ENCODE data around the gene SLC2A9. TPM values are rescaled to one million over a fixed set of nuclear protein-coding genes. Genes with fewer than 3 reads are reported as not detected.
A peak's percentile ranks its signal among the peaks of the same experiment; 100 is the strongest.

The SLC2A9 gene
- total and polyA plus RNA-seq, 2 of the 8 experiments (the other 6 are each of a cell fraction or from before 2014, with no cell fraction given) = 0.20 to 0.26 TPM

GRCh38 chr4:10017037-10017893 lies 4.0 kb downstream of the SLC2A9 start:
- H2BK15ac ChIP-seq (ENCODE audit: low read length) = no peak overlapping the region
- H3K18ac ChIP-seq (ENCODE audit: extremely low read depth, low read length) = no peak overlapping the region
- H3K27ac ChIP-seq (ENCODE audit: low read depth, low read length) = no peak overlapping the region
- H3K36me3 ChIP-seq (ENCODE audit: control insufficient read depth in 2 of 4, insufficient read depth in 4 of 4, low read length in 3 of 4) = no peaks in the 10 kb centered on the region
- H2BK12ac ChIP-seq (ENCODE audit: low read depth, low read length) = no peak overlapping the region
- TF ChIP-seq TEAD4 (IDR thresholded peaks at IDR 0.05; ENCODE audit: low read depth, low read length) (no peak), MAX (IDR thresholded peaks at IDR 0.05) (no peak), TAF1 (IDR thresholded peaks at IDR 0.05; ENCODE audit: low read depth, low read length) (no peak), RNF2 (IDR thresholded peaks at IDR 0.05; ENCODE audit: borderline replicate concordance, low read depth, low read length, missing control alignments, poor library complexity, severe bottlenecking) (no peak), CHD1 (IDR thresholded peaks at IDR 0.05; ENCODE audit: low read depth, low read length) (no peak), CREB1 (IDR thresholded peaks at IDR 0.05) (no peak), SUZ12 (IDR thresholded peaks at IDR 0.05; ENCODE audit: low read length) (no peak), RFX5 (IDR thresholded peaks at IDR 0.05; ENCODE audit: borderline replicate concordance, low read depth, low read length) (no peak), RXRA (IDR thresholded peaks at IDR 0.05; ENCODE audit: insufficient read depth, low read depth, low read length) (no peak), YY1 (IDR thresholded peaks at IDR 0.05; ENCODE audit: low read depth, low read length) (no peak), ASH2L (IDR thresholded peaks at IDR 0.05; ENCODE audit: low read length) (no peak), HDAC2 (IDR thresholded peaks at IDR 0.05; ENCODE audit: borderline replicate concordance in 1 of 2, low read depth in 2 of 2, low read length in 2 of 2) (no peak)
- 0 out of 2 replicates have a peak, but pooled peaks cover 3% of the 10 kb centered on the region for H3K79me1 ChIP-seq (ENCODE audit: low read depth, low read length)
- H3K23me2 ChIP-seq (ENCODE audit: low read depth, low read length) = peaks cover 6% of the 10 kb centered on the region; the same call in 1 of the 2 replicates
- no peak overlapping the region for H3K23ac ChIP-seq (ENCODE audit: insufficient read length)
- no peak overlapping the region for H3K9ac ChIP-seq (replicated peaks in 1 of 4; ENCODE audit: extremely low read depth in 1 of 4, low read depth in 3 of 4, low read length in 3 of 4)
- H3K4me2 ChIP-seq (ENCODE audit: insufficient read depth in 1 of 2, low read depth in 2 of 2, low read length in 2 of 2) = no peak overlapping the region
- H2AFZ ChIP-seq (ENCODE audit: low read length) = no peak overlapping the region
- H3K27me3 ChIP-seq (replicated peaks in 1 of 4; ENCODE audit: control insufficient read depth in 3 of 4, extremely low read depth in 1 of 4, insufficient read depth in 3 of 4, low read length in 3 of 4) = peaks cover 0 to 12% (median 6%) of the 10 kb centered on the region in 4 experiments; a peak in 4 of 7 replicates
- no peak overlapping the region for H3K14ac ChIP-seq (ENCODE audit: insufficient read length)
- H2BK20ac ChIP-seq (ENCODE audit: low read length) = peak overlapping the region; percentile 48; the same call in 1 of the 2 replicates
- peaks cover 0 to 12% (median 4%) of the 10 kb centered on the region in 4 experiments; a peak in 5 of 7 replicates for H3K4me1 ChIP-seq (replicated peaks in 1 of 4; ENCODE audit: control insufficient read depth in 3 of 4, insufficient read depth in 4 of 4, low read length in 3 of 4)
- H2BK120ac ChIP-seq (replicated peaks; ENCODE audit: low read depth, low read length) = no peak overlapping the region
- H3K56ac ChIP-seq (replicated peaks; ENCODE audit: insufficient read length, low read depth, low read length) = no peak overlapping the region
- no peak overlapping the region for H4K91ac ChIP-seq (replicated peaks; ENCODE audit: insufficient read length, low read length)
- H3K4me3 ChIP-seq (ENCODE audit: extremely low read depth in 1 of 4, insufficient read depth in 2 of 4, low read depth in 3 of 4, low read length in 4 of 4) = no peak overlapping the region
- H2BK5ac ChIP-seq (ENCODE audit: low read depth, low read length) = no peak overlapping the region
- no peak overlapping the region for H4K8ac ChIP-seq (ENCODE audit: extremely low read depth, insufficient read depth, low read length)
- no peaks in the 10 kb centered on the region for H4K20me1 ChIP-seq (replicated peaks in 1 of 2; ENCODE audit: control insufficient read depth in 1 of 2, insufficient read depth in 2 of 2, low read length in 2 of 2)
- no peaks in the 10 kb centered on the region for H3K79me2 ChIP-seq (ENCODE audit: control insufficient read depth in 1 of 2, insufficient read depth in 2 of 2, low read length in 2 of 2)
- 93% methylated on average over 11 of the region's 11 CpGs; no CpG with 5 or more reads in 1 of the 2 experiments for WGBS, 2 experiments (ENCODE audit: extremely low coverage in 1 of 2, insufficient coverage in 1 of 2, insufficient read length in 1 of 2, insufficient replicate concordance in 2 of 2, low coverage in 1 of 2, low lambda C conversion rate in 2 of 2, missing lambda C conversion rate in 1 of 2)
- H4K5ac ChIP-seq (ENCODE audit: insufficient read length, low read depth, low read length) = no peak overlapping the region
- CTCF ChIA-PET (ENCODE audit: partially characterized antibody) = interaction anchor here (0.6 to 9.1 kb wide), 20 partner anchors 9 to 318 kb away, joined by 3 to 211 read pairs (median 4); no protein-coding TSS in a partner anchor
- FAIRE-seq (no peak), DNase-seq (ENCODE audit: low read depth in 1 of 2, low spot score in 2 of 2) (no peak)
- no peak overlapping the region for H2AK5ac ChIP-seq (ENCODE audit: low read depth, low read length)
- H3K4ac ChIP-seq (replicated peaks; ENCODE audit: insufficient read length, low read depth, low read length) = no peak overlapping the region
- H3K9me3 ChIP-seq (ENCODE audit: insufficient read depth in 2 of 2, low read depth in 1 of 2, low read length in 1 of 2) = no peaks in the 10 kb centered on the region
- POLR2A ChIA-PET (ENCODE audit: partially characterized antibody) = no interaction called here
